Liver (tissue), 9 donors: ENCODE measurements around the gene AKT3. TPM values are rescaled to one million over a fixed set of nuclear protein-coding genes. Genes with fewer than 3 reads are reported as not detected.

ENCODE experiments used
- DNase-seq: peaks from one replicate; pipeline ENCODE4 v3.0.0-alpha.2; 2017; ENCODE audit warnings: low spot score
- H3K27ac ChIP-seq, 2 donors: one replicate each; pipeline ENCODE4 v1.7.0; 2013; ENCODE audit warnings: inconsistent platforms in 2 of 2, low read length in 2 of 2, control low read depth in 1 of 2, low read depth in 1 of 2, mild to moderate bottlenecking in 1 of 2
- H3K27me3 ChIP-seq, 4 donors: one replicate each; pipeline versions ENCODE4 v1.6.1 to v1.7.0; 2013; ENCODE audit warnings: low read length in 3 of 4, inconsistent platforms in 1 of 4, mild to moderate bottlenecking in 1 of 4, moderate library complexity in 1 of 4; ENCODE audit not compliant: control insufficient read depth in 4 of 4, insufficient read depth in 4 of 4
- H3K36me3 ChIP-seq, 4 donors: one replicate each; pipeline versions ENCODE4 v1.6.1 to v1.7.0; 2013; ENCODE audit warnings: low read length in 3 of 4, mild to moderate bottlenecking in 3 of 4, low read depth in 1 of 4, moderate library complexity in 1 of 4; ENCODE audit not compliant: control insufficient read depth in 4 of 4, insufficient read depth in 3 of 4
- H3K4me1 ChIP-seq, 4 donors: one replicate each; pipeline versions ENCODE4 v1.6.1 to v1.7.0; 2013; ENCODE audit warnings: low read length in 3 of 4, mild to moderate bottlenecking in 3 of 4, moderate library complexity in 1 of 4; ENCODE audit not compliant: control insufficient read depth in 4 of 4, insufficient read depth in 4 of 4
- H3K4me3 ChIP-seq, 3 donors: one replicate each; pipeline versions ENCODE4 v1.6.1 to v1.7.0; 2013; ENCODE audit warnings: low read length in 3 of 3, control low read depth in 1 of 3, low read depth in 1 of 3, mild to moderate bottlenecking in 1 of 3
- H3K9ac ChIP-seq, 2 donors: one replicate each; pipeline ENCODE4 v1.7.0; 2013; ENCODE audit warnings: low read length in 2 of 2, mild to moderate bottlenecking in 2 of 2, moderate library complexity in 2 of 2, control low read depth in 1 of 2, low read depth in 1 of 2
- H3K9me3 ChIP-seq, 4 donors: one replicate each; pipeline versions ENCODE4 v1.6.1 to v1.7.0; 2013; ENCODE audit warnings: low read length in 3 of 4; ENCODE audit not compliant: control insufficient read depth in 4 of 4
- ATF3 ChIP-seq: IDR thresholded peaks from 2 replicates; pipeline ENCODE4 v1.6.1; 2016; ENCODE audit warnings: antibody characterized with exemption
- HNF4A ChIP-seq, 2 donors: conservative IDR thresholded peaks; 2 replicates each; pipeline ENCODE4 v1.6.1; 2016; ENCODE audit warnings: antibody characterized with exemption in 2 of 2, mild to moderate bottlenecking in 2 of 2
- HNF4G ChIP-seq: IDR thresholded peaks from 2 replicates; pipeline ENCODE4 v1.6.1; 2016; ENCODE audit warnings: antibody characterized with exemption
- JUND ChIP-seq, 2 donors: IDR thresholded peaks; 2 replicates each; pipeline ENCODE4 v1.6.1; 2016; ENCODE audit warnings: antibody characterized with exemption in 2 of 2
- NR2F2 ChIP-seq: IDR thresholded peaks from 2 replicates; pipeline ENCODE4 v1.6.1; 2016; ENCODE audit warnings: antibody characterized with exemption
- RAD21 ChIP-seq, 2 donors: IDR thresholded peaks; 2 replicates each; pipeline ENCODE4 v1.6.1; 2016; ENCODE audit warnings: antibody characterized with exemption in 2 of 2, mild to moderate bottlenecking in 2 of 2
- REST ChIP-seq: IDR thresholded peaks from 2 replicates; pipeline ENCODE4 v1.6.1; 2016; ENCODE audit warnings: antibody characterized with exemption, mild to moderate bottlenecking
- RXRA ChIP-seq, 2 donors: IDR thresholded peaks; 2 replicates each; pipeline ENCODE4 v1.6.1; 2017 to 2018; ENCODE audit warnings: antibody characterized with exemption in 2 of 2, mild to moderate bottlenecking in 1 of 2
- SP1 ChIP-seq: IDR thresholded peaks from 2 replicates; pipeline ENCODE4 v1.6.1; 2018; ENCODE audit warnings: antibody characterized with exemption, mild to moderate bottlenecking
- TAF1 ChIP-seq: conservative IDR thresholded peaks from 2 replicates; pipeline ENCODE4 v1.6.1; 2016; ENCODE audit warnings: antibody characterized with exemption, mild to moderate bottlenecking
- WGBS: extraction: QIAGEN DNeasy Blood & Tissue Kit; methylation state at CpG from one replicate; pipeline ENCODE4 v1.1.7; 2013; 5-methylcytosine and 5-hydroxymethylcytosine counted together
- polyA plus RNA-seq, 2 donors: library from polyadenylated mRNA; stranded (reverse) in 1 of 2; unstranded in 1 of 2; fragments of 200-250 nt in 1 of 2; fragments of >200 nt in 1 of 2; fragmentation: Nextera tagmentation in 1 of 2; extraction: Ambion mirVana in 1 of 2; gene quantifications; one replicate each; pipeline versions ENCODE4 v1.2.1 to v1.2.3, GENCODE V29; 2013 to 2015
- total RNA-seq, 2 donors: library from RNA; depleted of rRNA; stranded (reverse); fragments of >200 nt; gene quantifications; one replicate each; pipeline ENCODE4 v1.2.3, GENCODE V29; 2014
- TF ChIP-seq, protein P1 (sequence below): fragments of 150-350 bp; IDR thresholded peaks from 2 replicates; pipeline ENCODE4 v1.5.1; 2017; ENCODE audit warnings: improper control_type of control experiment, low read depth, low read length; ENCODE audit not compliant: missing input control
- TF ChIP-seq, protein P2 (sequence below): IDR thresholded peaks from 2 replicates; pipeline ENCODE4 v1.6.1; 2016; ENCODE audit warnings: antibody characterized with exemption
- donor health status: healthy.
- donor health status: healthy.
- donor health status: healthy.
- donor health status: healthy.
- donor health status: healthy.

AKT3 gene
- total and polyA plus RNA-seq, 4 donors, result 1.7 to 7.6 (median 2.8) TPM

- no peaks in the 10 kb centered on the region for H3K9me3 ChIP-seq
- no peaks in the 10 kb centered on the region for H3K36me3 ChIP-seq
- 85% methylated on average over 3 of the region's 3 CpGs for WGBS
- no peak overlapping the region for H3K4me3 ChIP-seq
- no peaks in the 10 kb centered on the region for H3K27me3 ChIP-seq
- no peak overlapping the region for H3K27ac ChIP-seq
- TF ChIP-seq JUND (IDR thresholded peaks at IDR 0.05), result no peak
- TF ChIP-seq RAD21 (IDR thresholded peaks at IDR 0.05), result no peak
- TF ChIP-seq HNF4A (conservative IDR thresholded peaks at IDR 0.05), result no peak
- no peak for TF ChIP-seq ATF3
- no peak for TF ChIP-seq REST
- TF ChIP-seq, protein P1, sequence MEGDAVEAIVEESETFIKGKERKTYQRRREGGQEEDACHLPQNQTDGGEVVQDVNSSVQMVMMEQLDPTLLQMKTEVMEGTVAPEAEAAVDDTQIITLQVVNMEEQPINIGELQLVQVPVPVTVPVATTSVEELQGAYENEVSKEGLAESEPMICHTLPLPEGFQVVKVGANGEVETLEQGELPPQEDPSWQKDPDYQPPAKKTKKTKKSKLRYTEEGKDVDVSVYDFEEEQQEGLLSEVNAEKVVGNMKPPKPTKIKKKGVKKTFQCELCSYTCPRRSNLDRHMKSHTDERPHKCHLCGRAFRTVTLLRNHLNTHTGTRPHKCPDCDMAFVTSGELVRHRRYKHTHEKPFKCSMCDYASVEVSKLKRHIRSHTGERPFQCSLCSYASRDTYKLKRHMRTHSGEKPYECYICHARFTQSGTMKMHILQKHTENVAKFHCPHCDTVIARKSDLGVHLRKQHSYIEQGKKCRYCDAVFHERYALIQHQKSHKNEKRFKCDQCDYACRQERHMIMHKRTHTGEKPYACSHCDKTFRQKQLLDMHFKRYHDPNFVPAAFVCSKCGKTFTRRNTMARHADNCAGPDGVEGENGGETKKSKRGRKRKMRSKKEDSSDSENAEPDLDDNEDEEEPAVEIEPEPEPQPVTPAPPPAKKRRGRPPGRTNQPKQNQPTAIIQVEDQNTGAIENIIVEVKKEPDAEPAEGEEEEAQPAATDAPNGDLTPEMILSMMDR, result no peak
- no peak for TF ChIP-seq NR2F2
- TF ChIP-seq HNF4G, result no peak
- TF ChIP-seq, protein P2, sequence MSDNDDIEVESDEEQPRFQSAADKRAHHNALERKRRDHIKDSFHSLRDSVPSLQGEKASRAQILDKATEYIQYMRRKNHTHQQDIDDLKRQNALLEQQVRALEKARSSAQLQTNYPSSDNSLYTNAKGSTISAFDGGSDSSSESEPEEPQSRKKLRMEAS, result no peak
- no peaks in the 10 kb centered on the region for H3K4me1 ChIP-seq
- no peak overlapping the region for H3K9ac ChIP-seq
- DNase-seq, result no peak
Observed at GRCh38 chr1:243725075-243725474, 125.0 kb downstream of the AKT3 start.

DNA sequence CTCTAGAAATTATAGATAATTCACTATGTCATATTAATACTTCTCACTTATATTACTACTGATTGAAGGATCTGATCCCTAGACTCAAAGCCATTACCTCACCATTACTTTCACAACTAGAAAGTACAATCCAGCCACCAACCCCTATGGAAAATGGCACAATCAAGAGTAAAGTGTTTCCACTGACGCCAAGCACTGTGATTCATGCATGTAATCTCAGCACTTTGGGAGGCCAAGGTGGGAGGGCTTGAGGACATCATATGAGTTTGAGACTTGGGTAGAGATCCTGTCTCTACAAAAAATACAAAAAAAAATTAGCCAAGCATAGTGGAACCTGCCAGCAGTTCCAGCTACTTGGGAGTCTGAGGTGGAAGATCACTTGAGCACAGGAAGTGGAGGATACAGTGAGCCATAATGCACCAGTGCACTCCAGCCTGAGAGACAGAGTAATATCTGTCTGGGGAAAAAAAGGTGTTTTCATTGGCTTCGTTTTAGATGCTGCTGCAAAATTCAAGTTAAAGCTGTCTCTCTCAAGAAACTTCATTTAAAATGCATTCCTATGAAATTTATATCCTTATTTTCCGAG, 126.5 kb downstream of the AKT3 start:
- H3K27me3 ChIP-seq, result no peaks in the 10 kb centered on the region
- H3K4me1 ChIP-seq, result no peaks in the 10 kb centered on the region
- H3K27ac ChIP-seq, result no peak overlapping the region
- no peak for DNase-seq
- H3K9ac ChIP-seq, result no peak overlapping the region
- H3K4me3 ChIP-seq, result no peak overlapping the region
- TF ChIP-seq NR2F2, result no peak
- TF ChIP-seq, protein P2, result no peak
- no peak for TF ChIP-seq RXRA (IDR thresholded peaks at IDR 0.05)
- TF ChIP-seq SP1, result no peak
- TF ChIP-seq TAF1, result no peak
- H3K9me3 ChIP-seq, result no peaks in the 10 kb centered on the region
- no peaks in the 10 kb centered on the region for H3K36me3 ChIP-seq
- WGBS, result 87% methylated on average over 3 of the region's 3 CpGs
